Endothelial cell of umbilical vein (primary cell): ENCODE data around the gene INSRR. TPM values are rescaled to one million over a fixed set of nuclear protein-coding genes. Genes with fewer than 3 reads are reported as not detected.
A peak's percentile ranks its signal among the peaks of the same experiment; 100 is the strongest.

ENCODE experiments used
- BruUV-seq: library from RNA; stranded (reverse); fragments of 400-500 nt; replicated peaks from 2 replicates; lab custom pipeline; 2021; lab: Mats Ljungman, UMichigan
- CTCF ChIA-PET: fragments of 300-600, 350-600 bp; sonication (Branson Sonifier 250); formaldehyde crosslinking; loops from one replicate; lab custom pipeline; 2021; ENCODE audit warnings: antibody characterized with exemption, inconsistent platforms; lab: Charles Lee
- POLR2A ChIA-PET: fragments of 300-600, 350-600 bp; sonication (Branson Sonifier 250); formaldehyde crosslinking; loops from one replicate; lab custom pipeline; 2021; ENCODE audit warnings: antibody characterized with exemption, inconsistent platforms; lab: Charles Lee
- DNase-seq: peaks from one replicate; pipeline ENCODE4 v3.0.0-alpha.2; 2011; ENCODE audit warnings: low read depth, low spot score
- FAIRE-seq: peaks from 2 replicates; lab custom pipeline; 2011; peaks lifted over from hg19 to GRCh38; lab: Jason Lieb, UNC
- H2AFZ ChIP-seq: 2 replicates; pipeline ENCODE4 v1.6.0; 2012; ENCODE audit warnings: low read depth, low read length, control low read depth, inconsistent platforms
- H3K27ac ChIP-seq: 2 replicates; pipeline ENCODE4 v1.5.1; 2011; ENCODE audit warnings: low read depth, mild to moderate bottlenecking, control low read depth, low read length, moderate library complexity; ENCODE audit not compliant: insufficient read depth
- H3K27me3 ChIP-seq, 2 experiments: 2 replicates each; pipeline versions ENCODE4 v1.6.0 to v1.6.1; 2011; ENCODE audit warnings: low read length in 2 of 2, mixed read lengths in 1 of 2; ENCODE audit not compliant: control insufficient read depth in 2 of 2, insufficient read depth in 2 of 2
- H3K36me3 ChIP-seq, 2 experiments: 2 replicates in 1 of 2; 3 replicates in 1 of 2; pipeline ENCODE4 v1.5.1; 2011; ENCODE audit warnings: low read length in 2 of 2, mild to moderate bottlenecking in 1 of 2, moderate library complexity in 1 of 2; ENCODE audit not compliant: control insufficient read depth in 2 of 2, insufficient read depth in 2 of 2; ENCODE audit errors: extremely low read depth in 1 of 2
- H3K4me1 ChIP-seq: 3 replicates; pipeline ENCODE4 v1.5.1; 2011; ENCODE audit warnings: mild to moderate bottlenecking, low read length; ENCODE audit not compliant: control insufficient read depth, insufficient read depth; ENCODE audit errors: extremely low read depth
- H3K4me2 ChIP-seq: 2 replicates; pipeline ENCODE4 v1.6.1; 2011; ENCODE audit warnings: low read length, control low read depth, mixed read lengths; ENCODE audit not compliant: insufficient read depth
- H3K4me3 ChIP-seq, 3 experiments: fragments of 200-600 bp in 1 of 3; sonication (generic), shearing (Covaris generic) in 1 of 3; replicated peaks in 1 of 3; 2 replicates each; pipeline ENCODE4 v1.5.1; 2011 to 2016; ENCODE audit warnings: control low read depth in 3 of 3, low read length in 3 of 3, mild to moderate bottlenecking in 2 of 3, inconsistent platforms in 1 of 3, low read depth in 1 of 3, moderate library complexity in 1 of 3; ENCODE audit not compliant: insufficient read depth in 1 of 3
- H3K79me2 ChIP-seq: 2 replicates; pipeline ENCODE4 v1.6.0; 2012; ENCODE audit warnings: low read length, inconsistent platforms; ENCODE audit not compliant: control insufficient read depth, insufficient read depth
- H3K9ac ChIP-seq: replicated peaks from 2 replicates; pipeline ENCODE3; 2011; ENCODE audit warnings: low read length, control low read depth; ENCODE audit not compliant: insufficient read depth; ENCODE audit errors: extremely low read depth
- H3K9me1 ChIP-seq: replicated peaks from 3 replicates; pipeline ENCODE4 v1.6.0; 2011; ENCODE audit warnings: mild to moderate bottlenecking, low read length; ENCODE audit not compliant: control insufficient read depth, insufficient read depth; ENCODE audit errors: extremely low read depth
- H3K9me3 ChIP-seq: replicated peaks from 2 replicates; pipeline ENCODE4 v1.5.1; 2012; ENCODE audit warnings: low read length, inconsistent platforms; ENCODE audit not compliant: control insufficient read depth, insufficient read depth
- H4K20me1 ChIP-seq: replicated peaks from 2 replicates; pipeline ENCODE3; 2011; ENCODE audit warnings: mild to moderate bottlenecking, low read length; ENCODE audit not compliant: control insufficient read depth, insufficient read depth; ENCODE audit errors: extremely low read depth
- EZH2 ChIP-seq: IDR thresholded peaks from 2 replicates; pipeline ENCODE4 v1.6.1; 2012; ENCODE audit warnings: borderline replicate concordance, low read depth, mild to moderate bottlenecking, moderate library complexity, low read length, inconsistent platforms; ENCODE audit not compliant: severe bottlenecking
- FOS ChIP-seq: IDR thresholded peaks from 2 replicates; pipeline ENCODE4 v1.6.1; 2011; ENCODE audit warnings: mild to moderate bottlenecking, low read length, moderate library complexity, borderline replicate concordance; ENCODE audit not compliant: insufficient read depth
- GATA2 ChIP-seq: IDR thresholded peaks from 2 replicates; pipeline ENCODE4 v1.7.0; 2011; ENCODE audit warnings: low read depth, mild to moderate bottlenecking, moderate library complexity, mixed read lengths, low read length; ENCODE audit not compliant: insufficient read length, insufficient read depth
- JUN ChIP-seq: IDR thresholded peaks from 2 replicates; pipeline ENCODE4 v1.6.1; 2011; ENCODE audit warnings: borderline replicate concordance, low read depth; ENCODE audit not compliant: insufficient read length, insufficient read depth
- MYC ChIP-seq: IDR thresholded peaks from one replicate; pipeline ENCODE4 v1.6.1; 2011; ENCODE audit warnings: mild to moderate bottlenecking, low read depth, low read length
- POLR2A ChIP-seq: IDR thresholded peaks from 2 replicates; pipeline ENCODE4 v1.6.1; 2012; ENCODE audit warnings: low read depth, mild to moderate bottlenecking, control low read depth, low read length
- POLR2AphosphoS5 ChIP-seq: IDR thresholded peaks from 2 replicates; pipeline ENCODE4 v1.6.1; 2012; ENCODE audit warnings: low read depth, mild to moderate bottlenecking, control low read depth, low read length, moderate library complexity; ENCODE audit not compliant: insufficient read depth
- dilution Hi-C: fragments of 300-500 bp; cut with MboI; formaldehyde crosslinking; loops from one replicate; pipeline ENCODE4 v1.15.0; 2019; ENCODE audit warnings: low sequenced_read_pairs; ENCODE audit not compliant: extremely low pct_ligation_motif_present
- intact Hi-C: fragments of 100-400 bp; cut with micrococcal nuclease; formaldehyde crosslinking; loops from one replicate; pipeline ENCODE4 v1.10.0; 2022
- polyA plus RNA-seq, 4 experiments: library from polyadenylated mRNA; depleted of rRNA in 3 of 4; stranded (reverse) in 3 of 4; unstranded in 1 of 4; fragments of >200 nt; gene quantifications; 2 replicates each; pipeline versions ENCODE4 v1.2.1 to v1.2.3, GENCODE V29; 2011 to 2012; ENCODE audit warnings: missing spikeins in 1 of 4
- total RNA-seq: library from RNA; stranded (reverse); gene quantifications from 2 replicates; pipeline ENCODE4 v1.2.3, GENCODE V29; 2021
- TF ChIP-seq, protein P1 (sequence below): IDR thresholded peaks from 2 replicates; pipeline ENCODE4 v1.6.1; 2011; ENCODE audit not compliant: insufficient read depth, insufficient read length
- TF ChIP-seq, protein P2 (sequence below), 2 donors: IDR thresholded peaks; 1 replicate in 1 of 2; 2 replicates in 1 of 2; pipeline ENCODE4 v1.5.1; 2011; ENCODE audit warnings: low read length in 2 of 2, mild to moderate bottlenecking in 2 of 2, moderate library complexity in 2 of 2, control low read depth in 1 of 2, inconsistent platforms in 1 of 2, low read depth in 1 of 2; ENCODE audit not compliant: insufficient read depth in 1 of 2; ENCODE audit errors: extremely low read depth in 1 of 2

INSRR gene
- total and polyA plus RNA-seq, 2 donors (not counting 3 experiments of a cell fraction or from before 2014, with no cell fraction given): not detected

DNA sequence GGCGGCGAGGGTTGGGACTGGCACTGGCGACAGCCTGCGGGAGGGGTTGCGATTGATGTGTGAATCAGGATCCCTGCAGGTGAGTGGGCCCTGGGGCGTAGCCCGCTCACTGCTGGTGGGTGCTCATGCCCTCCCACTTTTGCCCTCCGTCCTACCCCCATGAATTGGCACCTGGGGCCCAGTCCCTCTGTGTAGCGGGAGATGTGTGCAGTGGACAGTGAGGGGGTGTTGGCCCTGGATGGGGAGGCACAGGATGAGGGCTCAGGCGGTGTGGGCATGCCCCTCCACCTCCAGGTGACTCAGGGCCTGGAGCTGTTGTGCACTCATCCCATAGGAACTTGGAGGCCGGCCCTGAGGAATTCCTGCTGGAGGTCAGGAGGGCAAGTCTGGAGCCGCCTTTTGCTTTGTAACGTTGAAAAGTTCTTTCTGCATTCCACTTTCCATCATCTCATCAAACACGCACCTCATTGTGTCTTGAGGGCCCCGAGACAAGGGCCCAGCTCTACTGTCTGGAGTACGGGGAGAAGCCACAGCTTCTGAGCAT is 37.6 kb upstream of the INSRR start:
- peak; percentile 86 for TF ChIP-seq FOS
- TF ChIP-seq POLR2AphosphoS5: peak; percentile 81
- TF ChIP-seq, protein P1, sequence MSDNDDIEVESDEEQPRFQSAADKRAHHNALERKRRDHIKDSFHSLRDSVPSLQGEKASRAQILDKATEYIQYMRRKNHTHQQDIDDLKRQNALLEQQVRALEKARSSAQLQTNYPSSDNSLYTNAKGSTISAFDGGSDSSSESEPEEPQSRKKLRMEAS: no peak
- TF ChIP-seq GATA2: no peak
- peak; percentile 67 for TF ChIP-seq POLR2A
- peak; percentile 51 for TF ChIP-seq JUN
- TF ChIP-seq, protein P2, sequence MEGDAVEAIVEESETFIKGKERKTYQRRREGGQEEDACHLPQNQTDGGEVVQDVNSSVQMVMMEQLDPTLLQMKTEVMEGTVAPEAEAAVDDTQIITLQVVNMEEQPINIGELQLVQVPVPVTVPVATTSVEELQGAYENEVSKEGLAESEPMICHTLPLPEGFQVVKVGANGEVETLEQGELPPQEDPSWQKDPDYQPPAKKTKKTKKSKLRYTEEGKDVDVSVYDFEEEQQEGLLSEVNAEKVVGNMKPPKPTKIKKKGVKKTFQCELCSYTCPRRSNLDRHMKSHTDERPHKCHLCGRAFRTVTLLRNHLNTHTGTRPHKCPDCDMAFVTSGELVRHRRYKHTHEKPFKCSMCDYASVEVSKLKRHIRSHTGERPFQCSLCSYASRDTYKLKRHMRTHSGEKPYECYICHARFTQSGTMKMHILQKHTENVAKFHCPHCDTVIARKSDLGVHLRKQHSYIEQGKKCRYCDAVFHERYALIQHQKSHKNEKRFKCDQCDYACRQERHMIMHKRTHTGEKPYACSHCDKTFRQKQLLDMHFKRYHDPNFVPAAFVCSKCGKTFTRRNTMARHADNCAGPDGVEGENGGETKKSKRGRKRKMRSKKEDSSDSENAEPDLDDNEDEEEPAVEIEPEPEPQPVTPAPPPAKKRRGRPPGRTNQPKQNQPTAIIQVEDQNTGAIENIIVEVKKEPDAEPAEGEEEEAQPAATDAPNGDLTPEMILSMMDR (IDR thresholded peaks at IDR 0.05; ENCODE audit: extremely low read depth in 1 of 2, insufficient read depth in 1 of 2, low read depth in 1 of 2, low read length in 2 of 2): no peak
- TF ChIP-seq MYC: no peak
- TF ChIP-seq EZH2: no peak
- DNase-seq (peak; percentile 80), FAIRE-seq (peak; percentile 98)
- POLR2A ChIA-PET: no interaction called here
- no peaks in the 10 kb centered on the region for H3K9me3 ChIP-seq
- H3K9ac ChIP-seq: peak overlapping the region; percentile 84
- no peaks in the 10 kb centered on the region for H3K36me3 ChIP-seq
- no peak overlapping the region for H2AFZ ChIP-seq
- H3K4me2 ChIP-seq: peak overlapping the region; percentile 96
- peak overlapping the region in 2 of 3 experiments; percentile 4 to 34 for H3K4me3 ChIP-seq
- intact Hi-C loops (loop anchor here (2.0 to 10.0 kb wide), 2 partner anchors 236 to 392 kb away; partner anchors contain the start of gene MEF2D), dilution Hi-C loops (no loop called here)
- peaks cover 77% of the 10 kb centered on the region for H3K79me2 ChIP-seq
- peaks cover 69% of the 10 kb centered on the region for H3K4me1 ChIP-seq
- BruUV-seq: no TSS peak
- H3K27me3 ChIP-seq: no peaks in the 10 kb centered on the region
- no peaks in the 10 kb centered on the region for H3K9me1 ChIP-seq
- CTCF ChIA-PET: interaction anchor here (0.9 to 2.8 kb wide), 4 partner anchors 13 to 207 kb away, joined by 3 to 14 read pairs (median 6); partner anchors contain the start of gene LRRC71
- H3K27ac ChIP-seq: peak overlapping the region; percentile 95
- H4K20me1 ChIP-seq: no peaks in the 10 kb centered on the region
